GM08714 (cell line): ENCODE measurements around the gene TMEM134.
"Not testable (repeated sequence)": the region's sequence is repeated elsewhere in the genome, so short reads cannot be mapped to it uniquely, and the experiment has no call there.

Experiments used
- H3K4me3 ChIP-seq: fragments of 200-500 bp; sonication (Bioruptor generic); 2 replicates; pipeline ENCODE4 v1.5.1; 2014; ENCODE audit warnings: mild to moderate bottlenecking, low read length, inconsistent platforms
- ZNF274 ChIP-seq: IDR thresholded peaks from 2 replicates; pipeline ENCODE4 v1.6.1; 2012; ENCODE audit warnings: mild to moderate bottlenecking, low read depth, low read length

TMEM134 gene

GRCh38 chr11:67468759-67469507, at the start of gene TMEM134:
TMEM134 (minus strand) TSS chr11:67469251; CDS start chr11:67469192, 59 bp downstream.
- no peak for TF ChIP-seq ZNF274
- peak within 1 kb of the TSS; percentile 82 for H3K4me3 ChIP-seq

GRCh38 chr11:67517784-67518552, 48.9 kb upstream of the TMEM134 start:
- no peak for TF ChIP-seq ZNF274
- no peak overlapping the region for H3K4me3 ChIP-seq

- TF ChIP-seq ZNF274: no peak
- H3K4me3 ChIP-seq: no peak overlapping the region
Measured at GRCh38 chr11:67516806-67517205, 47.8 kb upstream of the TMEM134 start.

- H3K4me3 ChIP-seq: no peak overlapping the region
- no peak for TF ChIP-seq ZNF274
Measured at GRCh38 chr11:67514116-67514515, 45.1 kb upstream of the TMEM134 start.

- not testable (repeated sequence) for H3K4me3 ChIP-seq
Measured at GRCh38 chr11:67511558-67511957, 42.5 kb upstream of the TMEM134 start.

GRCh38 chr11:67510023-67510345, 40.9 kb upstream of the TMEM134 start:
- no peak for TF ChIP-seq ZNF274
- H3K4me3 ChIP-seq: no peak overlapping the region

GRCh38 chr11:67508486-67509121, 39.6 kb upstream of the TMEM134 start:
- no peak for TF ChIP-seq ZNF274
- peak overlapping the region; percentile 61; the same call in 1 of the 2 replicates for H3K4me3 ChIP-seq

- peak within 1 kb of the TSS; percentile 67 for H3K4me3 ChIP-seq
- no peak for TF ChIP-seq ZNF274
Measured at GRCh38 chr11:67507864-67508485, 38.9 kb upstream of the TMEM134 start, which contains the start of gene CDK2AP2. CDK2AP2 (minus strand) TSS chr11:67508162; CDS start chr11:67508082, 80 bp downstream.

GRCh38 chr11:67507242-67507863, 38.3 kb upstream of the TMEM134 start:
- no peak for TF ChIP-seq ZNF274
- H3K4me3 ChIP-seq: peak overlapping the region; percentile 67

- H3K4me3 ChIP-seq: no peak overlapping the region; the same call in 1 of the 2 replicates
- TF ChIP-seq ZNF274: no peak
Measured at GRCh38 chr11:67506426-67507051, 37.5 kb upstream of the TMEM134 start.

- H3K4me3 ChIP-seq: peak overlapping the region; percentile 2; the same call in 1 of the 2 replicates
- TF ChIP-seq ZNF274: no peak
Measured at GRCh38 chr11:67505605-67506396, 36.8 kb upstream of the TMEM134 start.

GRCh38 chr11:67504950-67505581, 36.0 kb upstream of the TMEM134 start, which contains the start of gene PITPNM1:
PITPNM1 (minus strand) TSS chr11:67505363; CDS start chr11:67504180, 1,183 bp downstream.
- H3K4me3 ChIP-seq: peak within 1 kb of the TSS; percentile 71
- no peak for TF ChIP-seq ZNF274
